ENCODE results near the gene OR8B4.

- no peak for TF ChIP-seq ZNF274 (IDR thresholded peaks at IDR 0.05; ENCODE audit: low read depth, low read length)
- TF ChIP-seq SUZ12 (IDR thresholded peaks at IDR 0.05; ENCODE audit: extremely low read depth, insufficient read depth, insufficient read length), result no peak
Measured at GRCh38 chr11:124421043-124421442, 3.6 kb downstream of the OR8B4 start.

Measured in NT2/D1 (cell line).